Effector memory CD4-positive, alpha-beta T cell (primary cell): Measurements from ENCODE around the gene CCDC92.

Experiments used
- DNase-seq, 3 donors: peaks; one replicate each; pipeline ENCODE4 v3.0.0-alpha.2; 2020
- H3K27ac ChIP-seq: 2 replicates; pipeline ENCODE4 v1.7.0; 2013; ENCODE audit warnings: mild to moderate bottlenecking, low read length, moderate library complexity; ENCODE audit not compliant: insufficient read depth, poor library complexity, severe bottlenecking
- H3K27me3 ChIP-seq: replicated peaks from 2 replicates; pipeline ENCODE4 v1.7.0; 2013; ENCODE audit warnings: mild to moderate bottlenecking, low read length; ENCODE audit not compliant: insufficient read depth, control insufficient read depth, poor library complexity, severe bottlenecking
- H3K36me3 ChIP-seq: 2 replicates; pipeline ENCODE4 v1.7.0; 2013; ENCODE audit warnings: mild to moderate bottlenecking, low read length, moderate library complexity; ENCODE audit not compliant: control insufficient read depth, insufficient read depth
- H3K4me1 ChIP-seq: 2 replicates; pipeline ENCODE4 v1.7.0; 2013; ENCODE audit warnings: low read length, mild to moderate bottlenecking; ENCODE audit not compliant: control insufficient read depth, insufficient read depth, poor library complexity, severe bottlenecking
- H3K4me3 ChIP-seq: 2 replicates; pipeline ENCODE4 v1.7.0; 2013; ENCODE audit warnings: low read length, low read depth, mild to moderate bottlenecking; ENCODE audit not compliant: insufficient read depth, poor library complexity, severe bottlenecking
- H3K9me3 ChIP-seq: 2 replicates; pipeline ENCODE4 v1.7.0; 2013; ENCODE audit warnings: mild to moderate bottlenecking, low read length, moderate library complexity; ENCODE audit not compliant: control insufficient read depth

Gene CCDC92

GRCh38 chr12:123961585-123962345 is 10.9 kb downstream of the CCDC92 start:
- Histone ChIP-seq H3K4me3 (no peak overlapping the region), H3K36me3 (no peaks in the 10 kb centered on the region), H3K4me1 (no peaks in the 10 kb centered on the region), H3K9me3 (no peaks in the 10 kb centered on the region), H3K27me3 (no peaks in the 10 kb centered on the region), H3K27ac (no peak overlapping the region)
- DNase-seq: no peak

DNA sequence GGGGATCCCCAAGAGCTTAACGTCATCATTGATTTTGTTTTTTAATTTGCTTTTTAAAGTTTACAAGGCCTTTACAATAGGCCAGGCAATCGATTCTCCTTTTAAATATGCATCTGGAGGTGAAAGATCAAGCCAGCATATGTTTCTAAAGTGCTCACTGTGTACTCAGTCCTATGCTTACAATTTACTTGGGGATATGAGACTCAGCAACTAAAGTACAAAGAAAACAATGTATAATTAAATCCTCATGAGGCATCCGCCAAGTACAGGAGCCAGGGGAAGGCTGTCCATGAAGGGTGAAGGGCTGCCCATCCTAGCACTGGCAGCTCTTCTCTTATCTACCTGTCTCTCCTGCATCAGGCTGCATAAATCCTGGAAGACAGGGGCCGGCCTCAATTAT is 11.8 kb downstream of the CCDC92 start:
- H3K9me3 ChIP-seq: no peaks in the 10 kb centered on the region
- no peaks in the 10 kb centered on the region for H3K36me3 ChIP-seq
- no peak overlapping the region for H3K4me3 ChIP-seq
- DNase-seq: no peak
- H3K4me1 ChIP-seq: no peaks in the 10 kb centered on the region
- H3K27ac ChIP-seq: no peak overlapping the region
- H3K27me3 ChIP-seq: no peaks in the 10 kb centered on the region

- Histone ChIP-seq H3K4me1 (no peaks in the 10 kb centered on the region), H3K36me3 (no peaks in the 10 kb centered on the region), H3K9me3 (no peaks in the 10 kb centered on the region), H3K27me3 (no peaks in the 10 kb centered on the region), H3K4me3 (no peak overlapping the region), H3K27ac (no peak overlapping the region)
- no peak for DNase-seq
These were observed 12.4 kb downstream of the CCDC92 start for GRCh38 chr12:123960029-123960735.

GRCh38 chr12:123958876-123959275 is 13.8 kb downstream of the CCDC92 start:
- H3K27ac ChIP-seq: no peak overlapping the region
- H3K36me3 ChIP-seq: no peaks in the 10 kb centered on the region
- no peaks in the 10 kb centered on the region for H3K27me3 ChIP-seq
- H3K9me3 ChIP-seq: no peaks in the 10 kb centered on the region
- no peaks in the 10 kb centered on the region for H3K4me1 ChIP-seq
- DNase-seq: no peak
- H3K4me3 ChIP-seq: no peak overlapping the region

DNA sequence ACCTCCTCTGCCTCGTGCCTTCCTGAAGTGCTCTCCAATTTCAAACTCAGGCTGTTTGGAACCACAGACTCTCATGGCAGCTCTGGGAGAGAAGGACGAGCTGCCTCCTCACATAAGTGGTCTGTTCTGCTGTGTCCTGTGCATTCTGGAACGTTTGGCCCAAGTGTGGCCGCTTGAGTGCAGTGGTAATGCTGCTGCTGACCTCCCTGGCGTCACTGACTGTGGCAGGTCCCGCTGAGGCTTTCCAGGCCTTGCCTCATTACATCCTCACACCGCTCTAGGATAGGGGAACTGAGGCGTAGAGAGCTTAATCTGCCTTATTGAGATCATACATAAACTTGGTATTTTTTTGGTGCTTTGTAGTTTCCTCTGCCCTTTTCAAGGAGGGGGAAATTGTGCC is 14.2 kb downstream of the CCDC92 start:
- Histone ChIP-seq H3K36me3 (no peaks in the 10 kb centered on the region), H3K9me3 (no peaks in the 10 kb centered on the region), H3K4me3 (no peak overlapping the region), H3K27ac (no peak overlapping the region), H3K27me3 (no peaks in the 10 kb centered on the region), H3K4me1 (no peaks in the 10 kb centered on the region)
- DNase-seq: no peak

DNA sequence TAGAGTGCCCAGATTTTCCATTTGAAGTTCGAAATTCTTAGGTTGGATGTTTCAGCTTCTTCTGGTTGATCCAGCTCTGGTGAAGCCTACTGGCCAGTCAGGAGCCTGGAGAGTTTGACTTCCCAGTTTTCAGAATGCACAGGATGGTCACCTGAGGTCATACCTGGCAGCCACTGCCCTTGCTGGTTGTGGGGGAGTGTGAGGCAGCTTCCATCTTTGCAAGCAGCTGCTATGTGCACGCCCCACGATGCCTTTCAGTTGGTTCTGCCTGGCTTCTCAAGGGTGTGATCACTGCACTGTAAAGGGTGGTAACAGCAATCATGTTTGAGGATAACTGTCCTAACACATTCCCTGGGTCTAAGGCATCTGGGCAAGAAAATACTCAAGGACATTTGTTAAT is 15.4 kb downstream of the CCDC92 start:
- H3K27ac ChIP-seq: no peak overlapping the region
- H3K4me1 ChIP-seq: no peaks in the 10 kb centered on the region
- H3K36me3 ChIP-seq: no peaks in the 10 kb centered on the region
- H3K27me3 ChIP-seq: no peaks in the 10 kb centered on the region
- no peak overlapping the region for H3K4me3 ChIP-seq
- no peak for DNase-seq
- H3K9me3 ChIP-seq: no peaks in the 10 kb centered on the region

GRCh38 chr12:123956249-123956648 is 16.4 kb downstream of the CCDC92 start:
- Histone ChIP-seq H3K27me3 (no peaks in the 10 kb centered on the region), H3K4me1 (no peaks in the 10 kb centered on the region), H3K27ac (no peak overlapping the region), H3K9me3 (no peaks in the 10 kb centered on the region), H3K4me3 (no peak overlapping the region), H3K36me3 (no peaks in the 10 kb centered on the region)
- no peak for DNase-seq

DNA sequence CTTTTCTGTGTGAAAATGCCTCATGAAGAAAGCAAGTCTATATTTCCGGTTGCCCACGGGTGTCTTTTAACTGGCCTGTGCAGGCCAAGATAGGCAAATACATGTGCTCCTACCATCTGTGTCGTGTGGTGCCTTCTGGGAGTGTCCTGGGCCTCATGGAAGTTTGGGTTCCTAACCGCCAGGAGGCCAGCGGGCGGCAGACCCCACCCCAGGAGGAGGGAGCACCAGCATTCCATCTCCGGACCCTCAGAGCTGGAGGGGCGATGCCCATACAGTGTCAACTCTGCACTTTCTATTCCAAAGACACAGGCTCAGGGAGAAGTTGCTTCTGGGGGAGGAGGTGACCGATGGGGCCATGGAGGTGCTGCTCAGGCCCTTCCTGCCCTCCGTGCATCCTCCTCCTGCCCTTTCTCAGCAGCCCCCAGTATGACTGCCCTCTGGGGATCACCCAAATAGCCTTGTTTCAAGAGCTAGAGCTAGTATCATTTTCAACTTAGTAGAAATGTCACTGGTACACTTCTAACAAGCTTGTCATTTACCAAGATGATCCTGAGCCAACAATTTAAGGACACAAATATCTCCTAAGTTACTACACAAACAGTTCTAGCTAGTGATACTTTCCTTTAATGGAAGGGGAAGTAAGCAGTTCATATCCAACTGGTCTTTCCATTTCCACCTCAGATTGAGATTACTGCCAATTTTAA is 17.8 kb downstream of the CCDC92 start:
- no peak overlapping the region for H3K27ac ChIP-seq
- no peak for DNase-seq
- no peak overlapping the region for H3K4me3 ChIP-seq
- H3K4me1 ChIP-seq: no peaks in the 10 kb centered on the region
- no peaks in the 10 kb centered on the region for H3K9me3 ChIP-seq
- no peaks in the 10 kb centered on the region for H3K36me3 ChIP-seq
- H3K27me3 ChIP-seq: no peaks in the 10 kb centered on the region

- DNase-seq: no peak
- no peaks in the 10 kb centered on the region for H3K4me1 ChIP-seq
- no peak overlapping the region for H3K27ac ChIP-seq
- H3K9me3 ChIP-seq: no peaks in the 10 kb centered on the region
- no peak overlapping the region for H3K4me3 ChIP-seq
- no peaks in the 10 kb centered on the region for H3K27me3 ChIP-seq
- no peaks in the 10 kb centered on the region for H3K36me3 ChIP-seq
These were observed 20.6 kb downstream of the CCDC92 start for GRCh38 chr12:123952037-123952436.

DNA sequence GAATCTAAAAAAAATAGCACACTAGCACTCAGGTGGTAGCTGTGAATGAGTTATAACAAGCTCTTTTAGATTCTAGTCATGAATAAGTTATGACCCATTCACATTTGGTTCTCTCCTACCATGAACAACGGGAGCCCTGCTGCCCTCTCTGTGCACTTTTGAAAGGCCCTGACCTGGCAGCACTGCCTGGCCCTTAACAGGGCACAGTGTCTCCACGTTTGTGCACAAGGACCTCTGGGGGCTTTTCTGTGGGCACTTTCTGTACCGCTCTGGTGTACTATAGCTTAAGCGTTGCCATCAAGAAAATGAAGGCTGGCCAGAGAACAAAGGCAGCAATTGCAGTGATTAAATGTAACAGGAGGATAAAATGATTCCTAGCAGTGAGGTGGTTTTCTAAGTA is 21.2 kb downstream of the CCDC92 start:
- Histone ChIP-seq H3K27me3 (no peaks in the 10 kb centered on the region), H3K27ac (no peak overlapping the region), H3K36me3 (no peaks in the 10 kb centered on the region), H3K4me1 (no peaks in the 10 kb centered on the region), H3K4me3 (no peak overlapping the region), H3K9me3 (no peaks in the 10 kb centered on the region)
- no peak for DNase-seq
